Body of pancreas (tissue), 4 donors: ENCODE results near the gene HLA-DOB. TPM values are rescaled to one million over a fixed set of nuclear protein-coding genes. Genes with fewer than 3 reads are reported as not detected.
A peak's percentile ranks its signal among the peaks of the same experiment; 100 is the strongest.

Experiments used
- ATAC-seq: fragments of 150-250 bp; one replicate; pipeline ENCODE4 v1.9.1; 2016
- DNase-seq, 4 donors: peaks; one replicate each; pipeline ENCODE4 v3.0.0-alpha.2; 2019
- H3K27ac ChIP-seq, 4 donors: fragments of 200-600 bp; sonication (generic); 1 replicate in 3 of 4; 2 replicates in 1 of 4; pipeline versions ENCODE4 v1.5.1 to v1.6.1; 2016 to 2019; ENCODE audit warnings: mild to moderate bottlenecking in 1 of 4, mixed read lengths in 1 of 4, moderate library complexity in 1 of 4
- H3K27me3 ChIP-seq, 2 donors: fragments of 200-600 bp; sonication (generic); one replicate each; pipeline ENCODE4 v1.6.0; 2016; ENCODE audit warnings: mild to moderate bottlenecking in 1 of 2
- H3K36me3 ChIP-seq, 2 donors: fragments of 200-600 bp; sonication (generic); replicated peaks in 1 of 2; 2 replicates each; pipeline ENCODE4 v1.5.1; 2016; ENCODE audit warnings: low read depth in 2 of 2; ENCODE audit not compliant: insufficient read depth in 1 of 2
- H3K4me1 ChIP-seq: fragments of 200-600 bp; sonication (generic); one replicate; pipeline ENCODE4 v1.6.0; 2016
- H3K4me3 ChIP-seq, 2 donors: fragments of 200-600 bp; sonication (generic); 1 replicate in 1 of 2; 2 replicates in 1 of 2; pipeline ENCODE4 v1.5.1; 2016 to 2019
- H3K9me3 ChIP-seq, 3 donors: fragments of 200-600 bp; sonication (generic); 1 replicate in 2 of 3; 2 replicates in 1 of 3; pipeline ENCODE4 v1.5.1; 2016
- CTCF ChIP-seq, 7 experiments: fragments of 450-650 bp in 4 of 7; fragments of 200-600 bp in 3 of 7; sonication (generic) in 3 of 7; IDR thresholded peaks; one replicate each; pipeline ENCODE4 v1.5.1; 2016 to 2019; ENCODE audit warnings: antibody characterized with exemption in 7 of 7
- POLR2A ChIP-seq, 3 donors: fragments of 450-650 bp; IDR thresholded peaks; one replicate each; pipeline ENCODE4 v1.6.1; 2016; ENCODE audit warnings: antibody characterized with exemption in 3 of 3, mild to moderate bottlenecking in 2 of 3
- WGBS, 2 donors: methylation state at CpG; one replicate each; pipeline ENCODE4 v1.1.5; 2017; 5-methylcytosine and 5-hydroxymethylcytosine counted together
- intact Hi-C: fragments of 100-400 bp; cut with DNase I; formaldehyde crosslinking; loops from one replicate; pipeline ENCODE4 v1.15.1; 2023
- total RNA-seq, 2 donors: library from RNA; depleted of rRNA; stranded (reverse); fragments of >200 nt; gene quantifications; one replicate each; pipeline ENCODE4 v1.1.0, GENCODE V29; 2016

Gene HLA-DOB
- total RNA-seq, 2 donors from 2014 or later = not detected

GRCh38 chr6:32847795-32848194, 31.0 kb upstream of the HLA-DOB start:
- Histone ChIP-seq H3K4me1 (peaks cover 25% of the 10 kb centered on the region), H3K27me3 (no peaks in the 10 kb centered on the region), H3K36me3 (peaks cover 0 to 11% of the 10 kb centered on the region in 2 donors), H3K9me3 (no peaks in the 10 kb centered on the region), H3K4me3 (no peak overlapping the region), H3K27ac (no peak overlapping the region)
- no peak for TF ChIP-seq CTCF (IDR thresholded peaks at IDR 0.05)
- TF ChIP-seq POLR2A (IDR thresholded peaks at IDR 0.05) = no peak
- 88 to 93% methylated on average over 8 of the region's 8 CpGs for WGBS, 2 donors
- DNase-seq = no peak
- ATAC-seq = no peak
- intact Hi-C loops = no loop called here

GRCh38 chr6:32847004-32847403, 30.2 kb upstream of the HLA-DOB start:
- DNase-seq (no peak), ATAC-seq (no peak)
- peaks cover 20% of the 10 kb centered on the region for H3K4me1 ChIP-seq
- no peaks in the 10 kb centered on the region for H3K27me3 ChIP-seq
- 83 to 90% methylated on average over 10 of the region's 10 CpGs for WGBS, 2 donors
- no peaks in the 10 kb centered on the region for H3K9me3 ChIP-seq
- no peak for TF ChIP-seq CTCF (IDR thresholded peaks at IDR 0.05)
- no peak for TF ChIP-seq POLR2A (IDR thresholded peaks at IDR 0.05)
- intact Hi-C loops = no loop called here
- no peak overlapping the region for H3K4me3 ChIP-seq
- peaks cover 0 to 11% of the 10 kb centered on the region in 2 donors for H3K36me3 ChIP-seq
- H3K27ac ChIP-seq = no peak overlapping the region

GRCh38 chr6:32845384-32845884, 28.6 kb upstream of the HLA-DOB start:
- H3K4me3 ChIP-seq = no peak overlapping the region

GRCh38 chr6:32844839-32845383, 28.1 kb upstream of the HLA-DOB start:
- 24 to 27% methylated on average over 19 of the region's 19 CpGs for WGBS, 2 donors
- ATAC-seq = no peak
- peak overlapping the region in 1 of 2 donors; percentile 39 for H3K4me3 ChIP-seq
- DNase-seq = no peak
- TF ChIP-seq POLR2A (IDR thresholded peaks at IDR 0.05) (peak in 1 of 3 donors; percentile 27), CTCF (IDR thresholded peaks at IDR 0.05) (no peak)
- H3K27ac ChIP-seq = peak overlapping the region; percentile 80 to 93 (median 86)
- H3K9me3 ChIP-seq = no peaks in the 10 kb centered on the region
- peaks cover 13% of the 10 kb centered on the region for H3K4me1 ChIP-seq
- peaks cover 0 to 11% of the 10 kb centered on the region in 2 donors for H3K36me3 ChIP-seq
- H3K27me3 ChIP-seq = no peaks in the 10 kb centered on the region
- intact Hi-C loops = no loop called here

More at GRCh38 chr6:32845384-32845884, 28.6 kb upstream of the HLA-DOB start:
- ATAC-seq (no peak), DNase-seq (peak in 1 of 4 donors; percentile 27)
- Histone ChIP-seq H3K4me1 (peaks cover 13% of the 10 kb centered on the region), H3K27ac (peak overlapping the region in 1 of 4 donors; percentile 93), H3K27me3 (no peaks in the 10 kb centered on the region), H3K36me3 (peaks cover 0 to 11% of the 10 kb centered on the region in 2 donors), H3K9me3 (no peaks in the 10 kb centered on the region)
- intact Hi-C loops = no loop called here
- TF ChIP-seq CTCF (IDR thresholded peaks at IDR 0.05) = no peak
- no peak for TF ChIP-seq POLR2A (IDR thresholded peaks at IDR 0.05)
- 59 to 84% methylated on average over 5 to 10 of the region's 10 CpGs for WGBS, 2 donors
